Right ventricle myocardium inferior (tissue), 1 donor: ENCODE measurements around the gene IKZF2. TPM values are rescaled to one million over a fixed set of nuclear protein-coding genes. Genes with fewer than 3 reads are reported as not detected.
A peak's percentile ranks its signal among the peaks of the same experiment; 100 is the strongest.

Source experiments
- ATAC-seq: fragments of 200-7000 bp; cut with Tn5 transposase; one replicate; pipeline ENCODE4 v1.9.1; 2020; ENCODE audit warnings: mild to moderate bottlenecking, moderate library complexity
- DNase-seq: peaks from one replicate; pipeline ENCODE4 v3.0.0; 2021; ENCODE audit errors: missing footprints
- intact Hi-C: fragments of 100-400 bp; cut with DNase I; formaldehyde crosslinking; loops from one replicate; pipeline ENCODE4 v1.11.0; 2022
- long read RNA-seq: library from polyadenylated mRNA; unstranded; transcript quantifications from one replicate; pipeline ENCODE4 v2.0.0, GENCODE V29; 2021
- total RNA-seq: library from RNA; stranded (reverse); fragmentation: NEBNext Ultra II Directional; extraction: Animal tissue kit (Norgen Biotek cat#: 25700); gene quantifications from one replicate; pipeline ENCODE4 v1.2.1, GENCODE V29; 2021
- donor health status: DM: no; HTN: yes; CAD: no; lungs with severe emphysema.

Gene IKZF2
- total RNA-seq = 4.7 TPM
- long read RNA-seq, partial matches to known transcripts = 0 of 1 reads
- long read RNA-seq, other reads (novel, unspliced or antisense) = 1 of 1 reads

DNA sequence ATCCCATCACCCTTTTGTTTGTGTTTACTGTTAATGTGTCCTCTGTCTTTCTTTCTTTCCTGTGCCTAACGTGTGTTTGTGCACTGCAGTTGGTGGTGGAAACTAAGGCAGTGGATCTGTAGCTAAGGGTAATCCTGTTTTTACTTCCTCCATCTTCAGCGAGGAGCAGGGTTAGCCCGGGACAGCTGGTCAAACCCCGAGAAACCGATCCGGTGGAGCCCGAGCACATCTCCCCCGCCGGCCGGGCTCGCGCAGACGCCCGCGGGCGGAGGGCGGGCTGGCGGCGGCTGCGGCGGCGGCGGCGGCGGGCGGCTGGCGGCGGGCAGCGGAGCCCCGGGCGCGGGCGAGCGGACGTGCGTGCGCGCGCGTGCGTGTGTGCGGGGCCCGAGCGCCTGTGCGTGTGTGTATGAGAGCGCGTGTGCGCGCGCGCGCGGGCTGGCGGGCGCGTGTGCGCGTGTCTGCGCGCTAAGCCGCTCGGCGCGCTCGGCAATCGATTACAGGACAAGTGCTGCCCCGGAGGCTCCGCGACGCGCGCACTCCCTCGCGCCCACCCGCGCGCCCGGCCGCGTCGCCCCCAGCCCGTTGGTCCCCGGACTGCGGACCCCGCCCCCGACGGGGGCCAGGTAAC lies at the start of gene IKZF2:
Gene IKZF2, minus strand, starts transcription at position 176 of the 628 bp plus-strand sequence. CDS start 2,983 bp downstream, outside the sequence.
- intact Hi-C loops = loop anchor here (2.0 to 10.0 kb wide), 4 partner anchors 49 to 465 kb away; no protein-coding TSS in a partner anchor
- ATAC-seq (peak; percentile 93), DNase-seq (peak; percentile 93)

DNA sequence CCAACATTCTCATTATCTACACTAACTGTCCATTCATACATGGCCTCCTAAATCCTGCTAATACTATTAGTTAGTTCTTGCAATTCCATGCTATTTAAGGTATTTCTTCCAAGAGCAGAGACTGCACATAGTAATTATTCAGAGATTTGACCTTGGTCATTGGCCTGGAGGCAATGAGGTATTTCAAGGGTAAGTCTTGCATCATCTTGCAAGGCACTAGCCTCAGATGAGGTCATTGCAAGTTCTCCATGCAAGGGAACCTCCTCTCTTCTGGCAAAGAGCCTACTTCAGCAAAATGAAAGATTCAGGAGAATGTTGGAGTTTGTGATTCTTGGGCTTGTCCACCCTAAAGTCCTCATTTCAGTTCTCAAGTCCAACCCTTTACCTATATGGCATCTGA lies 48.5 kb upstream of the IKZF2 start:
- intact Hi-C loops = no loop called here

DNA sequence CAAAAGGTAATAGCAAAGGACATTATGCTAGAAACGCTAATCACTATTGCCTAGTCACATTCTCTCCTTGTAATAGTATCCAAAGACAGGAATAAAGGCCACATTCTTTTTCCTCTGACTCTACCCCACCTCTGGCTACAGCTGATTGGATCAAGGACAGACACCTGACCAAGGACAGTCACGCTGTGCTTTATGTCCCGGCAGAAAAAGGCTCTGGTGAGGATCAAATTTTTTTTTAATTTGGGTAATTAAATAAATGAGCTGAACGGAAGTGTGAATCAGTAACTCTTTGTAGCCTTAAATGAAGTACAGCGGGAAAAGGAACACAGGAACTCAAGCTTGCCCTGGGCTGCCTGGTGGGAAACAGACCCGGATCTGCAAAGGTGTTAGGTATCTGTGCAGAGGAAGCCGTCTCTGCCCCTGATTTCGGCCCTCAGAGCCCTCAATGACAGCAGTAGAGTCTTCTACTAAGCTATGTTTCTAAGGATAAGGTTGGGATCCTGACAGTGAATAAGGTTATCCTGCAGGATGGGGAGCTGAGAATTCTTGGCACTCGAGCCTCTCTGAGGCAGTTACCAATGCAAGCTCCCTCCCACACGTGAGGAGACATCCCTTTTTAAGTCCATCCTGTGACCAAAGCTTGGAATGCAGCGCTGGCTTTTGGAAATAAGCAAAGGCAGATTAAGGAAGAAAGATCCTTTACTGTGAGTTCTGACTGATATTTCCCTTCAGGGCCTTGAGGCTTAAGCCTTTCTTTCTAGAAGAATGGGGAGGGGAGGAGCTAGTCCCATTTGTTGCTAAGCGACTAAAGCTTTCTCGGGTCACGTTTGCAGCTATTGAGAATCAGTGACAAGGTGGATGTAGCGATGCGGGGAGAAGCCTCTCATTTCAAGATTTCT lies 37.8 kb upstream of the IKZF2 start:
- DNase-seq = no peak
- intact Hi-C loops = no loop called here
- no peak for ATAC-seq

More for the DNA sequence above, 48.5 kb upstream of the IKZF2 start:
- ATAC-seq (no peak), DNase-seq (no peak)

DNA sequence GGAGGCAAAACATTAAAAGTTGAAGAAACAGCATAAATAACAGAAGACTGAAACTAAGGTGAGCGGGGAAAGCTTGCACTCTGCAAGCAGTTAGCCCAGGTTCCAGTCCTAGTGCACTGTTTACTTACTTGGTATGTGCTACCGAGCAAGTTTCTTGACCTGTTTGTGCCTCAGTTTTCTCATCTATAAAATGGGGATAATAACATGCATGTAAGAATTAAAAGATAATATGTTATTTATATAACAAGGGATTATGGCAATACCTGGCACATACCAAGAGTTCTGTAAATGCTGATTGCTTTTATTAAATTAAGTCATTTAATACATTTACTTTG lies 37.1 kb upstream of the IKZF2 start:
- DNase-seq (no peak), ATAC-seq (no peak)
- intact Hi-C loops = no loop called here

DNA sequence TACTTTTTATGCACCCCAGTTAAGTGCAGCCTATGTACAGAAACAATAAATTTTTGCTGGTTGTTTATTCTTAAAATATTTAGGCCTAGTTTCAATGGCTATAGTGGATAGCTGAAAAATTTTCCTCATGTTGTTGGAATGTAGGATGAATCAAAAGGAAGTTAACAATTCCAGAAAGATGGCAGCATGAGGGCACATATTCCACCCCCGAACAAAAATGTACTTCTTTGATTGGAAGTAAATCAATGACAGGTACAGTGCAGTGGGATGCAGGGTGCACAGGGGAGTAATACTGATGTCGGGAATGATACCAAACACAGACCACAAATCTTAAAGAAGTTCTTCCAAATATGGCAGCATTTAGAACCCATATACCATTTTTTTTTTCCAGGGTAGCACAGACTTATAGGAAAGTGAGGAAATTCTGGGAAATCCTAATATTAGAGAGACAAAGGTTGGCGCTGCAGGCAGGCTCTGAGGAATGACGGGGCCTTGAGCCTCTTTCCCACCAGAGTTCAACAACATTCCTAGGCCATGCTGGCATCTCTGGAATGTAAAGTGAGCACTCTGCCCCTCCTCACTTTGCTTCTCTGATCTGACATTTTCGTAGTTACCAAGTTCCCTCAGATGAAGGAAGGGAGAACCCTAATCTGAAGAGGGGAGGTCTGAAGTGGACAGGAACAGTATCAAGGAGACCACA lies 36.6 kb upstream of the IKZF2 start:
- intact Hi-C loops = no loop called here
- DNase-seq = no peak
- no peak for ATAC-seq

DNA sequence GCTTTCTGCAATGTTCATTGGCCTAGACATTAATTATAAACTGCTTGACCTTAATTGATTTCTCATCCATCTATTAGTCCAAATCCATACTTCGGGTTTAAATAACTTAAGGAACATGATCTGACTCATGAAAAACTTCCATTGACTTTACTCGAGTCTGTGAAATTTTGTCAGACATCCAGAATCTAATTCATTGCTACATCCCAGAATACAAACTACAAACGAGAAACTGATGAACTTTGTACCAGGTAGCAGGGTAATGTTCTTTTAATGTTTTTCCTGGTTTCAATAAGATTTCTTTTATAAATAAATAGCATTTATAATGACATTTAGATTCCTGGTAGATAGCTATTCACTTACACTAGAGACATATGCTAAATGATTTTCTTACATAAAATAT lies 36.0 kb upstream of the IKZF2 start:
- intact Hi-C loops = no loop called here

DNA sequence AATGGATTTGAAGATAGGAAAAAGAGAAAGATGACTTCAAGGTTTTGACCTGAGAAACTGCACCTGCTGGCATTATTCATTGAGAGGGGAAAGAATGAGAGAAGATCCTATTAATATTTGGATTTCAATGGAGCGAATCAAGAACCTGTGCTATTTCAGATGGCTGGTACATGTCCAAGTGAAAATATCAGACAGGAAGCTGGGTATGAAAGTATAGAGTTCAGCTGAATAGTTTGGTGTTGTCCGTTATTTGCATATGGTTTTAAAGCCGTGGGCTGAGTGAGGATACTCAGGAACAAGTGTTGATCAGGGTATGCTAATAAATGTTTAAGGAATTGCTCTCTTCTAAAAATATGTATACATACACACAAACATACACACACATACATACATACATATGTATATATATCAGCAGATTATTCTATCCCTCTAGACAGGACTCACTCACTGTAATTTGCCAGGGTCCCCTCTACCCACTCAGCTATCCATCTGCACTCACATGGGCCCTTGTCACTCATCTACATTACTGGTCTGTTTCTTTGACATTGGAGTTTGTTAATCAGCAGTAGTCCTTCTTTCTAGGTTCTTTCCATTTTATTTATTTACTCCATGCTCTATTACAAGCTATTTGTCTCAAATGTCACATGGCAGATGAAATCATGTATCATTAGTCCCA lies 33.9 kb upstream of the IKZF2 start:
- ATAC-seq (no peak), DNase-seq (no peak)
- intact Hi-C loops = no loop called here

More for the DNA sequence above, 36.0 kb upstream of the IKZF2 start:
- ATAC-seq (no peak), DNase-seq (no peak)

DNA sequence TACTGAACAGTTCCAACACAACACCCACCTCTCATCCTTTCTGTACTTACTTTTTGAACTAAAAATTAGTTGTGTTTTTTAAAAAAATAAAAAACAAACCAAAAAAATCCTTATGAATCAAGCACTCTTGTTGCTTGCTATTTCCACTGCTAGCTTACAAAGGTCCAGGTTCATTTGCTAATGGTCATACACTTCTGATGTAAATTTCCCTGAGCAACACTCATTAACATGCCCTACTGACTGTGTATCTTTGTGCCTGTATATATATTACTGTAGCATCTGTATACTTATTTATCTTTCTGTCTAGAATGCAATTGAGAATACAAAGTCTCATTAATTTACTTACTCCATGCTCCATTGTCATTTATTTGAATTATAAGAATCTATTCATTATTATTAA lies 30.3 kb upstream of the IKZF2 start:
- ATAC-seq (no peak), DNase-seq (no peak)
- intact Hi-C loops = no loop called here

DNA sequence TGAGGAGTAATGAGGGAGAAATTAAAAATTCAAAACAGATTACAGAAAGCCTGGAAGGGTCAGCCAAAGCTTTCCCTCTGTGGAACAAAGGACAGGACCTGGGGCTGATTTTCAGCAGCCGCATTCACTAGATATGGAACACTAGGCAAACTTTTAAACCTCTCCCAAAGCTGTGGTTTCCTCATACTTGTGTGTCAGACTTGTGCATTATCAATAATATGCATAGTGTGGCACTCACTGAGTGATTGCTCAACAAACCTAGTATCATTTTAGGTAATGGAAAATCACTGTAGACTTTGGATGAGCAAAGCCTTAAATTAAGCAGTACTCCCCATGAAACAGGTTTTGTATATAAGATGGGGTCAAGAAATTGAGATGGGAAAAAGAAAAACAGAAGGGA lies 26.3 kb upstream of the IKZF2 start:
- ATAC-seq (no peak), DNase-seq (no peak)
- intact Hi-C loops = no loop called here

DNA sequence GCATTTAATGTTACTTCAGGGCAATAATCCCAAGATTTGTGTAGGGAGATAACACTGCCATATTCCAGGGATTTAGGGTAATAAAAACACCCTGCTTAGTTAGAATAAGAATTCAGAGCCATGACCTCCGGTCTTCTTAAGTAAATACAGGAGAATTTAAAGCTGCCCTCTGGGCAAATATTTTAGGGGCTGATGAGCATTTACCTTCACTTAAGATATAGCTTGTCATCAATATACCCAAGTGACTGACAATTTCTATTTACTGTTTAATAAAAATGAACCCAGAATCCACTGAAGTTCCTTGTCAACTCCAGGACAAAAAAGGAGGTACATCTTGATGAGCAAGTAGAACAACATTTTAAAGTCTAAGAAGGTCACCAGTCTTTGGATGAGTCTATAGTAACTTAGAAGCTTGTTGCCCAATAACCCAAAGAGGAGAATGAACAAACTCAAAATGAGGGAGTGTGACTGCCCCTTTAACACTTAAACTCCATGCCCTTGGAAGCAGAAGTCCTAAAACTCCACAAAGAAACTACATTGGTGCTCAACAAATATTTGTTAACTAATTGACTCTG lies 24.3 kb upstream of the IKZF2 start:
- intact Hi-C loops = no loop called here
- no peak for ATAC-seq
- DNase-seq = no peak

DNA sequence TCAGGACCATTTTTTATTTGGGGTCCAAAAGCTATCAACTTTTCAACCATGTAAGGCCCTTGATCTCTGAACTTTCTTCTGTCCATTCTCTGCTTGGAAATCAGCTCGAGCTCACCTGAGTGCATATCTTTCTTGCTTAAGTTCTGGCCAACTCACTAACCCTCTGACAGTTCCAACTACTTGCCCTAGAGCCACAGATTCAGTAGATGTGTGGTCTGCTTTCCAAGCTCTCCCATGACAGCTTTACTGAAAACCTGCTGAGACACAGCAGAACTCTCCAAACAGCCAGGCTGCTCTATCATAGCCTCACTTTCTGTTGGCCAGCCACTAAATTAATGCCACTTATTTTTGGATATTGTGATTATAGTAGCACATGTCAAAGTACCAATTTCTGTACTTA lies 21.2 kb upstream of the IKZF2 start:
- DNase-seq = no peak
- intact Hi-C loops = no loop called here
- no peak for ATAC-seq

DNA sequence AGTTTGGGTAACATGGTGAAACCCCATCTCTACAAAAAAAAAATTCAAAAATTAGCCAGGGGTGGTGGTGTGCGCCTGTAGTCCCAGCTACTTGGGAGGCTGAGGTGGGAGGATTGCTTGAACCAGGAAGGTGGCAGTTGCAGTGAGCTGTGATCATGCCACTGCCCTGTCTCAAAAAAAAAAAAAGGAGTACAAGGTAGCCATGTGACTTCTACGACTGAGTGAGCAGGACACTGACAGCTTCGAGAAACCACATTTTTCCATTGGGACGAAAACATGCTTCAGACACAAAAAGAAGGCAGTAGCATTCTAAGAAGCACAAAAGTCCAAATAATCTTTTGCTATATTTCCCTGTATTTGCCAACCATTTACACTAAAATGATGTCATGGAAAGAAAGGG lies 19.7 kb upstream of the IKZF2 start:
- ATAC-seq (no peak), DNase-seq (no peak)
- intact Hi-C loops = no loop called here

DNA sequence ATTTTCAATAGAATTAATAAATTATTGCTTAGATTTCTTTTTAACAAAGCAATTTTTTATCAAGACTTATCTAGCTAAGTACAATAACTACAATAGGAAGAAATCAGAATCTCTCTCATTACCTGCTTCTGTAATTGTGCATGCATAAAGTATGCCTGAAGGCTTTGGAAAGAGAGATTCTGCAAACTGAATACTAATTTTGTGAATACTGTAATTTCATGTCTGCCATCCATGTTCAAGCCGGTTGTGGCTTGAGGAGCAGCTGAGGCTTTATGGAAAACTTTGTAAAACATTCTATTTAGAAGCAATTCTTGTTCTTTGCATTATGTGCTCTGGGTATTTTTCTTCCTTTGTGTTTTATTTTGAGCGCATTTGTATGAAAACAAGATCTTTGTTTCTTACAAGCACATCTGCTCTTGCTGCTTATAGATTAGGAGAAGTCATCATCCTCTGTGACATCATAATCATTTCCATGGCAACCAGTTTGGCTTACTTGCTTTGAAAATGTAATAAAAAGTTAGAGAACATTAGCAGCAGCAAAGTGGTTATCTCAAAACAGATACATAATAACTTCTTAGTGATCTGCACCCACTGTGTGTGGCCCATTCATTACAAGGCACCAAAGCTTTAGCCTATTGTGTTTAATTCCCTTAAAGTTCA lies 16.0 kb upstream of the IKZF2 start:
- intact Hi-C loops = no loop called here
- DNase-seq = no peak
- ATAC-seq = no peak

DNA sequence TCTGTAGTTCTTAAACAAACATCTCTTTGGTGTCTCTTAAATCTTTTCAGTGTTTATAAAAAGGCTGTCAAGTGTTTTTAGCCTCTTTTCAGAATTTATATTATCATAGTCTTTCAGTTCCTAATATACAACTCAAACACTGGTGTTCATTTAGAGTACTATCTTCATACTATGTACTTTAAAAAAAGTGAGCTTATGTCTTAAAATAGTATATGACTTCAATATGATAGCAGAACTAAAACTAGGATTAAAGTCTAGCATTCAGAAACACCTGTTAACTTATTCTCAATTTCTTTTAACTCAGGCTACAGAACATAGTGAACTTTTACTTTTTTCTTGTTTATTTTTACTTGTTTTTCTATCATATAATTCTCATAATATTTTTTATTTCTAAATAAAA lies 14.7 kb upstream of the IKZF2 start:
- DNase-seq (no peak), ATAC-seq (no peak)
- intact Hi-C loops = no loop called here

DNA sequence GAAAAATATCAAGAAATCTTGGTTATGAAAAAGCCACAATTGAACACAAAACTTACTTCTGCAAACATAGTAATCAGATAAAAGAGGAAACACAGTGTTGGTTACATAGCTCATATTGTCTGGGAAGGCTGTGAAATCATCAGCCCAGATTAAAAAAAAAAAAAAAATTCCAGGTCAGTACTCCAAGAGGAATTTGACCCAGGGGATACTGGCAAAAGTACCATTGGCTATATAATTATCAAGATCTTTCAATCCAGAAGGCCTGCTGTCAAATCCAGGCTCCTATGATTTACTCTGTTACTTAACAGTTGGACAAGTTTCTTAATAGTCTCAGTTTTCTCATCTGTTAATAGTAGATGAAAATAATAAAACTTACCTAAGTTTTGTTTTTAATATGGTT lies 12.9 kb upstream of the IKZF2 start:
- no peak for DNase-seq
- intact Hi-C loops = no loop called here
- no peak for ATAC-seq

DNA sequence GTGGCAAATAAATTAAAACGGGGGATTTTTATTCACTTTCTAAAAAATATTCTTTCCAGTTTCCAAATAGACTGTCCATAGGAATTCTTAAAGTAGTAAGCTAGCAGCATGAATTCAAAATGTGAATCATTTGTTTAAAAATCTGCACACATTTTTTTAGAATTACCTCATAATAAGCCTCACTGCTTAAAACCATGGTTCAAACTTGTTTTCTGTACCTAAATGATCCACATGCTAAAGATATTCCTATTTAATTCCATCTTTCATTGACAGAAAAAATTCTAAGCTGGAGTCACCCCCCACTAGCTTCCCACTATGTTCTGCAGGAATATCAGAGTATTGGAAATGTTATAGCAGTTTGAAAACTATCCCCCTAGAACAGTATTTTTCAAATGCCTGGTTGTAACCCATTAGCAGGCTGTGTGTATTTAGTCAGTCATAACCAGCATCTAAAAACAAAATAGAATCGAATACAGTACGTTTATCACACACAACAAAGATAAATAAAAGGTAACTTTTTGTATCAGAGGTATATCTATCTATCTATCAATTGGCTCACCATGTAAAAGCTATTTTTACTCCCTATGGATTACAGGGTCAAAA lies 11.2 kb upstream of the IKZF2 start:
- DNase-seq (no peak), ATAC-seq (no peak)
- intact Hi-C loops = no loop called here

DNA sequence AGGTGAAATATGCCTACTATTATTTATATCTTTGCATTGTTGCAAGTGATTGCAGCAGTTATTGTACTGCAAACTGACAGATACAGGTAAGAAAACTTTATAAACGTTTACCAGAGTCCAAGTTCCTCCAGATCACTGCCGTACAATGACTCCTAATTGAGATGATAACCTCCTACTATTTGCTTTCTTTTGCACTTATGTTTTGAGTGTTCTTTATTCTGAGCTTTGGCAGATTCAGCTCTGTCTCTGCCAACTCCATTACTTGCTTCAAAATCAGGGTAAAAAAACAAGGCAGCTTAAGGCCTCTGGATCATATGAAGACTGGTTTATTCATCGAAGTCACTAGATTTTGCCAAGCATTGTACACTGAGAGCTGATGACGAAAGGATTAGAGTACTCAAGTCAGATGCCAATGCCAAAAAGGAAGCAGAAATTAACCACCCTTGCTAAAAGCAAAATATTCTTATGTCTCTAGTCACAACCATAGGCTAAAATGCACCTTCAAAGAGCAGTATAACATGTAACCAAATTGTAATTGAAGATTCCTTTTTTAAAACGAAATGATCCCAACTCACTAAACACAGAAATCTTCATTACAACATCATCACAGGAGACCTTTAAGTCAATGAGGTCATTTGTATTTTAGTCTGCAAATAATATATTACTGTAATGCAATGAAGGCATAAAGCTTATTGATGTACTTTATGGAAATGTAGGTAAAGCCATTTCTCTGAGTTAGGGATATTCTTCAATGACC lies 10.5 kb upstream of the IKZF2 start:
- intact Hi-C loops = no loop called here
- DNase-seq = no peak
- ATAC-seq = no peak
